ENCODE data around the gene ATG9A.

Gene ATG9A

GRCh38 chr2:219252900-219253752 lies 23.7 kb upstream of the ATG9A start, which contains the start of gene TUBA4B:
TUBA4B (plus strand) TSS chr2:219253243; CDS start chr2:219253408, 165 bp downstream.
- DNase-seq (ENCODE audit: low read depth in 2 of 2, low spot score in 1 of 2): peak in 1 of 2 donors; percentile 12

DNA sequence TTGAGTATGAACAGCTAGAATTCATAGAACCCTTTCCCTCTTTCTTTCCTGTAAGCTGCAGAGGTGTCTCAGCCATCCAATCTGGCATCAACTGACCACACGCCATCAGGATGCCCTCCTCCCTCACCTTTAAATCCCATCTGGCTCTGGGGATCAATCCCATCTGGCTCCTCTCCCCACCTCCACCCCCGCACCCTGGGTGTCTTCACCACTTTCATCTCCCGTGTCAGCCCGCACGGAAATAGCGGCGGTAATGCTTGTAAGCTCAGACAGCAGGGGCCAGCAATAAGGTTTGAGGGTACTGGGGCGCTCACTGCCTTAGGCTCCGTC lies 23.1 kb upstream of the ATG9A start:
- DNase-seq (ENCODE audit: low read depth in 2 of 2, low spot score in 1 of 2): no peak

DNA sequence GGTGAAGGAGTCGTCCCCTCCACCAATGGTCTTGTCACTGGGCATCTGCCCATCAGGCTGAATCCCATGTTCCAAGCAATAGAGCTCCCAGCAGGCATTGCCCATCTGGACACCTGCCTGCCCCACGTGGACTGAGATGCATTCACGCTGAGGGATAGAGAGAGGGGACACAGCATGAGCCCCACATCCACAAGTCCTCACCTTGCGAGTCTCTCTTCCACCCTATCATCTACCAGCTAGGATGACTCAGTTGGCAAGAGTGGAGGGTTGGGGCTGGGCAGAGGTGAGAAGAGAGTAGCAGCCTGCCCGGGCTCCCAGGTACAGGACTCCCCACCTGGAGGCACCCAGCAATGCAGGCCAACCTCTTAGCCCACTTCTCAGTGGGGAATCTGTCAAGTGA lies 22.6 kb upstream of the ATG9A start:
- DNase-seq (ENCODE audit: low read depth in 2 of 2, low spot score in 1 of 2): no peak

- no peak for DNase-seq (ENCODE audit: low read depth in 2 of 2, low spot score in 1 of 2)
Observed at GRCh38 chr2:219251656-219252055, 22.2 kb upstream of the ATG9A start.

- no peak for DNase-seq (ENCODE audit: low read depth in 2 of 2, low spot score in 1 of 2)
Observed at GRCh38 chr2:219250049-219250781, 20.8 kb upstream of the ATG9A start.

DNA sequence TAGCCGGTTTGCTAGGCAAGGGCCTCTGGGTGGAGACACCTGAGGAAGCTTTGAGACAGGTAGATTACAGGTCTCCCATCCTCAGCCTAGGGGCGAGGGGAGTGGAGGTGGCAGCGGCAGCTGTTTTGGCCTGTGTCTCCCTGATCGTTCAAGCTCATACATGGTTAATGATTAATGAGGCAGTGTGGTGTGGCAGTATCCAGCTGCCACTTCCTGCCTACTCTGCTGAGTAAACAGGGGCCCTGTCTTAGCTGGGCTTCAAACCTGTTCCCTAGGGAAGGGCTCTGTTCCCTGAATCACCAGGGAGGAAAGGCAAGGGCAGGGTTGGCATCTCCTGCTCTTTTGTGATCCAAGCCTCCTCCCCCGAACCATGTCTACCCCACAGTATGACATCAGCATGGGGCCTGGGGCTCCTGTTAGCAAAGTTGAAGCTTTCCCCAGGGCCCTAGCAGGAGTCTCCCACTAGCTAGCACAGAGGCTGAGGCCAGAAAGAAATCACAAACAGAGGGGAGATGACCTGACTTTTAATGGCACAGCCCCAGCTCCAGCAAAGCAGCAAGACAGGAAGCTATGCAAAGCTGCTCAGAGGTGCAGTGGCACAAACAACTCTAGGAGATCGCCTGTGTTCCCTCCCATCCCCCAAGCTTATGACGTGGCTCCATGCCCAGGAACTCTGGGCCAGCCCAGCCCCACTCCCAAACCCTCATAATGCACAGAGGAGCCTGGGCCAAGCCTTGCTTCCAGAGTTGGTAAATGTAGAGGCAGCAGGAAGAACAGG lies 20.0 kb upstream of the ATG9A start:
- peak in 1 of 2 donors; percentile 31 for DNase-seq (ENCODE audit: low read depth in 2 of 2, low spot score in 1 of 2)

DNA sequence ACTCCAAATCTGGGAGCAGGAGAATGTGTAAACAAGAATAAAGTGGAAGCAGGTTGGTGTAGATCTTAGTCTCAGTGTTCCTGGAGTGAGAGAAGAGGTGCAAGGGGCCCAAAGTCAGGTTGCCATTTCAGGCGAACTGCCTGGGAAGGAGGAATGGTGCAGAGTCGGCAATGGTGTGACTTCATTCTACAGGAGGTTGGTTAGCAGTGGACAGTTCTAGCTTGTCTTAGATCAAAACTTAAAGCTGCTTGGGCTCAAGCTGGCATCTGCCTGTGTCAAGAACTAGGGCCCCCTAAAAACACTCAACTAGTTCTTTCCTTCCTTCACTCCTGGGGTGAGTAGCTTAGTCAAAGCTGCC lies 19.4 kb upstream of the ATG9A start:
- DNase-seq (ENCODE audit: low read depth in 2 of 2, low spot score in 1 of 2): no peak

DNA sequence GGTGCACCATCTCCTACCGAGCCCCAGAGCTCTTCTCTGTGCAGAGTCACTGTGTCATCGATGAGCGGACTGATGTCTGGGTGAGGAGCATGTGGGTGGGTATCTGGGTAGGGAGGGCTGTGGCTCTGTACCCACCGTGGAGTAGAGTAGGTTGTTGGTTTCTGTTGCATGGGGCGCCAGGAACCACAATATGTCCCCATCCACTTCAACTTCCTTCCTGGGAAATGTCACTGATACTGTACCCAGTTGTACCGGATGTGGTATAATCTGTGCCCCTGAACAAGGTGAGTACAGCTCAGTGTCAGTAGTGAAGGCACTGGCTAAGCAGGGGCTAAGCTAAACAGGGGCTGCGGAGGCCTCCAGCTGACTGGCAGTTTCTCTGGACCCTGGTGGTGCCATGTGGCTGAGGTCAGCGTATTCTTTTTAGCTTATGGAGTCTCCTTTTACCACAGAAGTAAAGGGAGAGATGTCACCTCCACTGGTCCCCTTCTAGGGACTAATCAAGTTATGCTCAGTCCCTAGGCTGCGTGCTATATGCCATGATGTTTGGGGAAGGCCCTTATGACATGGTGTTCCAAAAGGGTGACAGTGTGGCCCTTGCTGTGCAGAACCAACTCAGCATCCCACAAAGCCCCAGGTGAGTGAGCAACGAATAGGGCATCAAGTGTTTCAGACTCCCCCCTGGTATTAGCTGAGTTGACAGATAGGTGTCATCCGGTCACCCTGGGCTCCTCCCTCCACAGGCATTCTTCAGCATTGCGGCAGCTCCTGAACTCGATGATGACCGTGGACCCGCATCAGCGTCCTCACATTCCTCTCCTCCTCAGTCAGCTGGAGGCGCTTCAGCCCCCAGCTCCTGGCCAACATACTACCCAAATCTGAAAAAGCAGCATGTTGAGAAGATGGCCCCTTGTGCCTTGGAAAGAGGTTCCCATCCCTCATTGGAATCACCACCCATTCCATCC lies 18.5 kb upstream of the ATG9A start:
- peak in 1 of 2 donors; percentile 35 for DNase-seq (ENCODE audit: low read depth in 2 of 2, low spot score in 1 of 2)

DNA sequence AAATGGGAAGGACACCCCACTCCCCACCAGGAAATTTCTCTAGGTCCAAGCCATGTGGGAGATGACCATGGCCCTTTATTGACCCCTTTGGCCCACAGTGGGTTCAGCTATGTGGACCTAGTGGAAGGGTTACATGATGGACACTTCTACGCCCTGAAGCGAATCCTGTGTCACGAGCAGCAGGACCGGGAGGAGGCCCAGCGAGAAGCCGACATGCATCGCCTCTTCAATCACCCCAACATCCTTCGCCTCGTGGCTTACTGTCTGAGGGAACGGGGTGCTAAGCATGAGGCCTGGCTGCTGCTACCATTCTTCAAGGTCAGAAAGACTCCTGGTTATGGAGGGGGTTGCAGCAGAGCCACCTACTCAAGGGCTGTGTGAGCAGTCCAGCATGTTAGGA lies 17.1 kb upstream of the ATG9A start:
- DNase-seq (ENCODE audit: low read depth in 2 of 2, low spot score in 1 of 2): no peak

GRCh38 chr2:219245899-219246230 lies 16.4 kb upstream of the ATG9A start:
- DNase-seq (ENCODE audit: low read depth in 2 of 2, low spot score in 1 of 2): no peak

GRCh38 chr2:219245148-219245898 lies 15.9 kb upstream of the ATG9A start, which contains the start of the genes GLB1L and STK16:
GLB1L (minus strand) TSS chr2:219245444; CDS start chr2:219243573, 1,871 bp downstream.
STK16 (plus strand) TSS chr2:219245479; CDS start chr2:219246000, 521 bp downstream.
- peak; percentile 77 to 84 for DNase-seq (ENCODE audit: low read depth in 2 of 2, low spot score in 1 of 2)

GRCh38 chr2:219244789-219245147 lies 15.3 kb upstream of the ATG9A start:
- DNase-seq (ENCODE audit: low read depth in 2 of 2, low spot score in 1 of 2): no peak

DNA sequence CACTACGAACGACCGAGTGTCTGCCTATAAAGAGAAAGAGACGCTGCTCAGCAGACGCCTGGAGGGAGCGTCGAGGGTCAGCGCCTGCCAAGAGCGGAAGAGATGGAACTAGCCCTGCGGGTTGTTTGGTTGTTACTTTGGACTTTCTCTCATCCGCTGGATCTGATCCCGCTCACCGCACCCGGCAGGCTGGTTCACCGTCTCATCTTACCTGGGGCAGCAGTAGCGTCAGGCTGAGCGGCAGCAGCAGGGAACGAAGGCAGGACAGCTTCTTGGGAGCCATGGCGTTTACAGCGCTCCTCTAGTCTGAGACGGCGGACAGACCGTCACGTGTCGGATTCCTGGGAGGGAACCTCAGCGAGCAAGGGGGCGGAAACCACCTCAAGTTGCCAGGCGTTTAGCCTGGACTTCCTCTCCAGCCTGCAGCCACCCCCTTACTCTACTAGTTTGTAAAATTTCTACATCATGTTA lies 13.9 kb upstream of the ATG9A start:
- DNase-seq (ENCODE audit: low read depth in 2 of 2, low spot score in 1 of 2): no peak

DNA sequence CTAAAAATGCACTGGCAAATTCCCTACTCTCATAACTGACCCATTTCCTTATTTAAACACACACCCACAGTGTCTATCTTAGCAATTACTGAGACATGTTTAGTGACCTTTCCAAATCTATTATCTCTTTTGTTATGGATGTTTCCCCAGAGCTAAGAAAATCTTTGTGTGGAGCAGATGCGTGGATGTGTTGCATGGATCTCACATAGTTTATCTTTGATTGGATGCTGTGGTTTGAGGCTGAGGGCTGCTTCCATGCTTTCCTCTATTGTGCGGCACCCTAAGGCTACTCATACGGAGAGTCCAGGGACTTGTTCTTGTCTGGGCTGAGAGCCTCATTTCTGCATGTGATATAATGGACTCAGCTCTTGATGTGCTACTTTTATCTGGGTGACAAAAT lies 4.9 kb upstream of the ATG9A start:
- DNase-seq (ENCODE audit: low read depth in 2 of 2, low spot score in 1 of 2): no peak

DNA sequence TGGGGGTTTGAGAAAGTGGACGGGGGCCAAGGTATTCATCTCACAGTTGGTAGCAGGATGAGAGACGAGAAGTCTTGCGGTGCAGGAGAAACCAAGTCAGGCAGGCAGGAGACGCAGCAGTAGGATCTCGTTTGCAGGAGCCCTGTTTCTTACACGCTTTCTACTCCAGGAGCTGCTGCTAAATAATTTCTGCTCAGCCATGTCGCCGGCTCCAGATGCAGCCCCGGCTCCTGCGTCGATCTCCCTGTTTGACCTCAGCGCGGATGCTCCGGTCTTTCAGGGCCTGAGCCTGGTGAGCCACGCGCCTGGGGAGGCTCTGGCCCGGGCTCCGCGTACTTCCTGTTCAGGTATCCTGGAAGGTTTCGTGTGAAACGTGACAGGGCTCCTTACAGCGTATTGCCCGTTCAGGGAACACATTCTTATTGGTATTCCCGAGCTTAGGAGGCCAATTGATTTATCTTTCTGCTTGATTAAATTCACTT lies 664 bp upstream of the ATG9A start:
- no peak for DNase-seq (ENCODE audit: low read depth in 2 of 2, low spot score in 1 of 2)

- DNase-seq (ENCODE audit: low read depth in 2 of 2, low spot score in 1 of 2): no peak
Observed at GRCh38 chr2:219228911-219229304, 528 bp downstream of the ATG9A start.

DNA sequence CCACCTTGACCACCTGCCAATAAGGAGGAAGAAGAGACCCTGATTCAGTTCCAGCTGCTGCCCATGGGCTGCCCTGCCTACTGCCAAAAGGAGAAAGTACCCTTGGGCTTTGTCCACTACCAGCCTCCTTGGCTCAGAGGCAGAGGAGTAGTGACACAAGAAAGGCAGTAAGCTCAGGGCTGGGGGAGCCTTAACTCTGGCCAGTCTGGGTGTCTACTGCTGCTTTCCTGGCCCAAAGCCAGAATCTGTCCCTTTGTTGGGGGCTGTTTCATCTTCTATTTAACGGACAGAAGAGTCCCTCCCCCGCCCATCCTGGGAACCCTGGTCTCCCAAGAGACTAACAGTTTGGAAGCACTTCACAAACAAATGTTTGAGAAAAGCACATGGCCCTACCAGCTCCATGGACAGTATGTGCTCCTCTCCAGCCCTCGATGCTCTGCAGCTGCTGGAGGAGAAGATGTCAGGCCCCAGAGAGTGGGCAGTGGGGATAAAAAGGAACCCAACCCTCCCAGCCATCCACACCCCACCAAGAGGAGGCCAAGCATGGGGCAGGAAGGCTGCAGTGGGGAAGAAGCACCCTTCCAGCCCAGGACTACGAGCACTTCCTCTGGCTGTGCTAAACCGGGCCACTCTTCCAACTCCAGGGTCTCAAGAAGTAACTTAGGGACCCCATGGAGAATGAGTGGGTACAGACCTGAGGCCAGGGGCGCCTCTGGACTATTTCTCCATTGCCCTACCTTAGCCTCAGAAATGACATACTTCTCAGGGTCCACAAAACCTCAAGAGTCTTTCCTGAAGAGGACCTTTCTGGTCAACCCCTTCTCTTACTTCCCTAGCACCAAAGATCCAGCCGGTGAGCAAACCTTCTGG lies 1.2 kb downstream of the ATG9A start:
- DNase-seq (ENCODE audit: low read depth in 2 of 2, low spot score in 1 of 2): no peak

DNA sequence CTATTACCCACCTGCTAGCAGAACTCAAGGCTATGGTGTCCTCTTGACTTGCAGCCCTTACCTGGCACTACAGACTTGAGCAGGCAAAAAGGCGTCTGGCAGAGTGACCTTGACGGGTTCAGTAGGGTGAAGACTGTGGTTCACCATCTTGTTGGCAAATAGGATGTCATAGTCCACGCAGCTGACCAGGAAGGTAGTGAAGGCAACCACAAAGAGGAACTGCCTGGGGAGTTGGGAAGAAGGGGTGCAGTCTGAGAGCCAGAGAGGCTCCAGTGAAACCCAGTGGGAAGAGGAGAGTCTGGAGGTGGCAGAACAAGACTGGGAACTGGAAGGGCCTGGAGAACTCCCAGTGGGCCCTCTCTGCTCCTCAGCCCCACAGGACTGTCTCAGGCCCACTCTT lies 4.1 kb downstream of the ATG9A start:
- DNase-seq (ENCODE audit: low read depth in 2 of 2, low spot score in 1 of 2): no peak
